GM19351 (cell line): ENCODE data around the gene FPGS.

Source experiments
- ATAC-seq: cut with Tn5 transposase; IDR thresholded peaks from one replicate; pipeline ENCODE4 v1.9.1; 2021; ENCODE audit warnings: mild to moderate bottlenecking, moderate library complexity; ENCODE audit not compliant: unreplicated experiment

The FPGS gene

DNA sequence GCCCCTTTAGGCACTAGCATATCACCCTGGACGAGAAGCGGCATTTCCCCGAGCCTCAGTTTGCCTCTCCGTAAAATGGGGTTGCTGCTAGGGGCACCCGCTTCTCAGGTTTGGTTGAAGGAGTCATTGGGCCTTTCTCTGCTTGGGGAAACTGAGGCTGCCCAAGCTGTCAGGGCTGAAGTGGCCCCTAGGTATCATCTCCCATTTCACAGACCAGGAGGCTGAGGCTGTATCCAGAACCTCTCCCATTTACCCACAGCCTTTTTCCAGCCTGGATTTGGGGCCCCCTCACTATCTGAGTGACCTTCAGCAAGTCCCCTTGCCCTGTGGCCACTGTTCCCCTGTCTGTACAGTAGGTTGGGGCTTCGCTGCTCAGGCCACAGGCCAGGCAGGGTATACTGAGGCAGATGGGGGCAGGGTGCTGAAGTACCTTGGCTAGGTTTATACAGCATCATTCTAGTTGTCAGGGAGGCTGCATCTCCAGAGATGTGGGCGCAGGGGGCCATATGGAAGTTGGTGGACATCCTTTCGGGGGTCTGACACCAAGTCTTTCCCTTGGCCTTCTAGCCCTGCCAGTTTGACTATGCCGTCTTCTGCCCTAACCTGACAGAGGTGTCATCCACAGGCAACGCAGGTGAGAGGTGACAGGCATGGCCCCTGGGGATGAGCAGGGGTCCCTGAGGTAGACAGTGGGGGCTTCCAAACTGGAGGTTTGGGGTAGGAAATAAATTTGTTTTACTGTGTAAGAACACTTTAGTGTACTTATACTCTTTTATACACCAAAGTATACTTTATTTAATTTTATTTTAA lies 7.9 kb downstream of the FPGS start:
- no peak for ATAC-seq

DNA sequence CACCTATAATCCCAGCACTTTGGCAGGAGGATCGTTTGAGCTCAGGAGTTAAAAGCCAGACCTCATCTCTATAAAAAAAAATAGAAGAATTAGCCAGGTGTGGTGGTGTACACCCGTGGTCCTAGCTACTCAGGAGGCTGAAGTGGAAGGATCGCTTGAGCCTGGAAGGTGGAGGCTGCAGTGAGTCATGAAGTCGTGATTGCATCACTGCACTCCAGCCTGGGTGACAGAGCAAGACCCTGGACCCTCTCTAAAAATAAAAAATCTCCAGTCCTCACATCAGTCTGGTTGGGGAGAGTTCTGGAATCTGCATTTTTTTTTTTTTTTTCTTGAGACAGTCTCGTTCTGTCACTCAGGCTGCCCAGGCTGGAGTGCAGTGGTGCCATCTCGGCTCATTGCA lies 9.3 kb downstream of the FPGS start:
- no peak for ATAC-seq

DNA sequence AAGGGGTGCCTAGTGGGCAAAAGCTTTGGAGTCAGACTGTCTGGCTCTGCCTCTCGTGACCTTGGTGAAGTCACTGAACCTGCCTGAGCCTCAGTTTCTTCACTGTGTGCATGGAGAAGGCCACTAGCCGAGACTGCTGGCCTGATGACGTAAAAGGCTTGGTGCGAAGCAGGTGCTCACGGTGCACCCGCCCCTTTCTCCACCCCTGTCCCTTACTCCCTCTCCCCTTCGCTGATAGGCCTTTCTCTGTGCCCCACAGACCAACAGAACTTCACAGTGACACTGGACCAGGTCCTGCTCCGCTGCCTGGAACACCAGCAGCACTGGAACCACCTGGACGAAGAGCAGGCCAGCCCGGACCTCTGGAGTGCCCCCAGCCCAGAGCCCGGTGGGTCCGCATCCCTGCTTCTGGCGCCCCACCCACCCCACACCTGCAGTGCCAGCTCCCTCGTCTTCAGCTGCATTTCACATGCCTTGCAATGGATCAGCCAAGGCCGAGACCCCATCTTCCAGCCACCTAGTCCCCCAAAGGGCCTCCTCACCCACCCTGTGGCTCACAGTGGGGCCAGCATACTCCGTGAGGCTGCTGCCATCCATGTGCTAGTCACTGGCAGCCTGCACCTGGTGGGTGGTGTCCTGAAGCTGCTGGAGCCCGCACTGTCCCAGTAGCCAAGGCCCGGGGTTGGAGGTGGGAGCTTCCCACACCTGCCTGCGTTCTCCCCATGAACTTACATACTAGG lies 10.4 kb downstream of the FPGS start:
- ATAC-seq: no peak

DNA sequence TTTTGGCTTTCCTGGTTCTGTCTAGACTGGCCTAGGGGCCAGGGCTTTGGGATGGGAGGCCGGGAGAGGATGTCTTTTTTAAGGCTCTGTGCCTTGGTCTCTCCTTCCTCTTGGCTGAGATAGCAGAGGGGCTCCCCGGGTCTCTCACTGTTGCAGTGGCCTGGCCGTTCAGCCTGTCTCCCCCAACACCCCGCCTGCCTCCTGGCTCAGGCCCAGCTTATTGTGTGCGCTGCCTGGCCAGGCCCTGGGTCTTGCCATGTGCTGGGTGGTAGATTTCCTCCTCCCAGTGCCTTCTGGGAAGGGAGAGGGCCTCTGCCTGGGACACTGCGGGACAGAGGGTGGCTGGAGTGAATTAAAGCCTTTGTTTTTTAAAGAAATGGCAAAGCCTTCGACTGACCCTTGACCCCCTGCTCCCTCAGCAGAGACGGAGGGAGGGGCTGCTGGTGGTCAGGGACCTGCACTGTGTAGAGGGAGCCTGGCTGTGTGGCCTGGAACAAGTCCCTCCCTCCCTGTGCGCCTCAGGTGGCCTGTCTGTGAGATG lies 11.1 kb downstream of the FPGS start:
- no peak for ATAC-seq

DNA sequence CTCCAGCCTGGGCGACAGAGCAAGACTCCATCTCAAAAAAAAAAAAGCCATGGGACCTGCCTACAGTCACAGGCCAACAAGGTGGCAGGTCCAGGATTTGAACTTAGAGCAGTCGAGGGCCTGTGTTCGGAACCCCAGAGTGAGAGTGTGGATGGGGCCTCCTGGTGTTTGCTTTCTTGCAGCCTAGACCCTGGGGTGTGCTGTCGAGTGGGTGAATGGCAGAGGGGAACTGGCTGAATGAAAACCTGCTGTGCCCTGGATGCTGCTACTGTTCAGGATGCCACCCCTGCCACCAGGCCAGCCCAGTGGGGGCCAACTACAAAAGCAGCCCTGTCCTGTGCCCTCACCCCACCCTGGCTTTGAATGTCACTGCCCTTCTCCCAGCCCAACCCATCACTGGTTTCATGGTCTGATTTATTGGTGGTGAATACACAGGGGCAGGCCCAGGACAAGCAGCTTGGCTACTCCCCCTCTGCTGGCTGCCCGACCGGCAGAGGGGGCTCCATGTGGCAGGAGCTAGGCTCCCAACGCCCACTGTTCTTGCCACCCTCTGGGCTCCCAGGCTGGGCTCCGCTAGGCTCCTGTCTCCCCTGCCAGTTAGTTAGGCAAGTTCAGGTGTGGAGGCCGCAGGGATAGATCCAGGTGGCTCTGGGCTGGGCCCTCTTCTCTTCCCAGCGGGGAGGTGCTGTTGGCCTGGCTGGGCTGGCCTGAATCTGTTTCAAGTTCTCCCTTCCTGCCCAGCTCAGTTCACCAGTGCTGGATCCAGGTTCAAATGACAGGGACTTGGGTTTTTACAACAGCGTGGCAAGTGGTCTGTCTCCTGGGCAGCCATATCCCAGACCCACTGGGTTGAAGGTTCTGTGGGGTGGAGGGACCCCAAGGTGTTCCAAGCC lies 12.2 kb downstream of the FPGS start:
- no peak for ATAC-seq

DNA sequence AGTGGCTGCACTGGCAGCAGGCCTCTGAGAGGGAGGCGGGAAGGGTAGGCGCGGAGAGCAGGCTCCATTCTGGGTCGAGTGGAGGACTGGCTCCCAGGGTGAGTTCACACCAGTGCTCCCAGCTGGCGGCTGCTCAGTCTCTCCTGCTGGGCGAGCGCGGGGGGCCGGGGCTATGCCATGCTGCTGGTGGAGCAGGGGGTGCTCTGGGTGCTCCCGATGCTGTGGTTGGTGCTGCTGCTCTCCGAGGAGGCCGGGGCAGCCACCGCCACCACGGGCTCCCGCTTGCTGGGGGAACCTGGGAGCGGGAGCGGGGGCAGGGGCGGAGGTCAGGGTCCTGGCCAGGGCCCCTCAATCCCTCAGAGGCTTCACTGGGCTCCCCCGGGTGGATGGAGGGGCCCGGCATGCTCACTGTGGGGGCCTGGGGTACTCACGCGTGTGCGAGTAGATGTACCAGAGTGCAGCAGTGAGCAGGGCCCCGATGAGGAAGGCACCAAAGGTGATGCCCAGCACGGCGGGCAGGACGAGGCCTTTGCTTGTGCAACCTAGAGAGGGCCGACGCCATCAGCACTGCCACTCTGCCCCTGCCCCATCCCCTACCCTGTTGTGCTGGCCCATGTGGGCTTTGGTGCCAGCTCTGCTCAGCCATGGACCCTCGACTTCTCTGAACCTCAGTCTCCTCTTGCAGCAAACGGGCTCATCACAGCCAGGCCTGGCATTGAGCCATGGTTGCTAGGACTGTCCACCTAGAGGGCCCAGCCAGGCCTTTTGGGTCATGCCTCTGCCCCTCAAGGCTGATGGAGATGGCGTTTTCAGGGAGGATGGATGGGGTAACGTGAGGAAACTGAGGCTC lies 13.1 kb downstream of the FPGS start:
- no peak for ATAC-seq

DNA sequence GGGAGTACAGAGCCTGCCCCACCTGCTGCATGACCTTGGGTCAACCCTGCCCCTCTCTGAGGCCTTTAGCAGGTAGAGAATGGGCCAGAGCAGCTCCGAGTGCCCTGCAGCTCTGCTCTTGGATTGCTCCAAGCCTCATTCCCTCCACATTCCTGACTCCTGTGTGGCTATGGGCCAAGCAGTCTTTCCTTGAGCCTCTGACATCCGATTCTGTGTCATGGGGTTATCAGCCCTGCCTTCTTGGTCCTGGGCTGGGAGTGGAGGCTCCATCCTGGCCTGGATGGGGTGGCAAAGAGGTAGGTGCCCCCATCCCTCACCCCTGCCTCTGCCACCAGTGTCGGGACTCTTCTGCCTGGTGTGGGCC lies 13.7 kb downstream of the FPGS start:
- no peak for ATAC-seq

DNA sequence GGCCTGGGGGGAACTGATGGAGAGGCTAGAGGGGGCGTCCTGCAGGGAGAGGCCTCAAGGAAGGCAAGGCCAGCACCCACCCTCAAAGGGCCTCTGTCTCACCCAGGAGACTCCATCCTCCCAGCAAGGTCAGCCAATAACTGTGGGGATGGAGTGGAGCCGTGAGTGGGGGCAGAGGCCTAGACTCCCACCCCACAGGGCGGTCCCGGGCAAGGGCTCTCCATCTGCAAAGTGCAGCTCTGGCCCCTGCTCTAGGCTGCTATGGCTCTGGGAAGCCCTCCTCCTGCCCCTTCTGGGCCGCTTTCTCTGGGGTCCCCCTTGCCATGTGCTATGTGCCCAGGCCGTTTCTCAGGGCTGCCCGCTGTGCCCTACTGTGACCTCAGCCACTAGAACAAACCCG lies 14.0 kb downstream of the FPGS start:
- ATAC-seq: no peak

DNA sequence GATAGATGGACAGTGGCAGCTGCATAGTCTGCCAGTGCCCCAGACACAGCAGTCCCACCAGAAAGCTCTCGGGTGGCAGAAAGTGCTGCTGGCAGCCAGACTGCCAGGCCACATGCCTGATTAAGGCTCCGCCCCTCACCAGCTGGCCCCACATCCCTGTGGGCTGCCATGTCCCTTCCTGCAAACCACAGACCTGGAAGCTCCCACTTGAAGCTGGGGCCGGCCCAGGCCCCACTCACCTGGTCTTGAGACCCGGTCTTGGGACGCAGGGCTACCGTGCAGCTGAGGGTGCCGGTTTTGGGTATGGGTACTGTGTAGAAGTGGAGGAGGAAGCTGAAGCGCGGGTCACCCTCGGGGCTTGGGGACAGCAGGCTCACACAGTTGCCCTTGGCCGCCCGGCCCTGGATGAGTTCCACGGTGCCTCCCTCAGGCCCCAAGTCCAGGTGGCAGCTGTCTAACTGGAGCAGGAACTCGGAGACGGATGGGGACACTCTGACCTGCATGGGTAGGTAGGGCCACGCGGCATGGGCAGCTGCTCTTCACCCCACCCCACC lies 15.3 kb downstream of the FPGS start:
- ATAC-seq: no peak

DNA sequence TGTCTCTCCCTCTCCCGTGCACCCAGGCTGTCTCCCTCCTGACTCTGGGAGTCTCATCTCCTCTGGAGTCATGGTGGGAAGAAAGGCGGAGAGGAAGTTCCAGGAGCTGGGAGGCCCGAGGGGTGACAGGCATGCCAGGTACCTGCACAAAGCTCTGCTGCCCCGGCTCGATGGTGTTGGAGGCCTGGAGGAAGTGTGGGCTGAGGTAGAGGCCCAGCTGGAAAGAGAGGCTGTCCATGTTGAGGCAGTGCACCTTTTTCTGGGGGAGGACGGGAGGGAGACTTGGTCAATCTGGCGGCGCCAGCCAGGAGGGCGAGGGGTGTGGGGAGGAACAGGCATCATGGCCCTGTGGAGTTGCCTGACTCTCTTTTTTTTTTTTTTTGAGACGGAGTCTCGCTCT lies 15.9 kb downstream of the FPGS start:
- ATAC-seq: no peak

DNA sequence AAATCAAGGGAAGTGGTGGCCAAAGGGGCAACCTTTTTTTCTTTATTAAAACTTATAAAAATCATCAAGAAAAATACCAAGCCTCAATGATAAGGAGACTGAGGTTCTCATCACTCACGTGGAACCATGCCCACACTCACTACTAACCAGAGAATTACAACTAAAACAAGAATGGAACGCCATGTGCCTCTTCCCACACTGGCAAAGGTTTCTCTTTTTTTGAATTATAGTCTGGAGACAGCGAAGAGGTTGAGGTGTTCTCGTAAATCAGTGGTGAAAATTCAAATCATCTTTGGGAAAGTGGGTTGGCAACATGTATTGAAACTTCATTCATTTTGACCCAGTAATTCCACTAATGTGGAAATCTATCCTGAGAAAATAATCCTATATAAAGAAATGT lies 19.4 kb downstream of the FPGS start:
- no peak for ATAC-seq

DNA sequence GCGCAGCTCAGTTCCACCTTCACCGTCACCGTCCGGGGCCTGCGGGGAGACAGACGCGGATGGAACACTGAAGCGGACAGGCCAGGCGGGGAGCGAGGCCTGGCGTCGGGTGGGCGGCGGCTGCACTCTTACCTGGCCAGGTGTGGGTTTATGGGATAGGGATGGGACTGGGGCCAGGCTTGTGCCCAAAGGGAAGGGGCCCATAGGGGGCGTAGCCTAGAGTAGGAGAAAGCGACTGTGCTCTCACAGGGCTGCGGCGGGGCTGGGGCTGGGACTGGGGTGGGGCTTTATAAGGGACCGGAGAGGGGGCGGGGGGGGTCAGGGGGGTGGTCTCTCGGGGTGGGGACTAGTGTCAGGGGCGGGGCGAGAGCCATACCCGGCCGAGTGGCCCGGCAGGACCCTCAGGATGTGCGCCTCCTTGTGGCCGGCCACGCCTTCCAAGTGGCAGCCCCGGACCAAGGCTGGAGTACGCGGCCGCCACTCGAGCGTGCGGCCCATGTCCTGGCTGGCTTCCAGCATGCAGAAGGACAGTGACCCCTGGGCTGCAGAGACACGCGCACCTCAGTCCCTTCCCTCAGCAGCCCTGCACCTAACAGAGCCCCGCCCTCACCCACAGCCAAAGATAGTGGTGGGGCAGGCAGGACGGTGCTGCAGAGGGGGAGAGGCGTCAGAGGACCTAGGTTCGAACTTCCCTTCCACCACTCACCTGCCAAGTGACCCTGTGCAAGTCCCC lies 22.8 kb downstream of the FPGS start:
- ATAC-seq: no peak

DNA sequence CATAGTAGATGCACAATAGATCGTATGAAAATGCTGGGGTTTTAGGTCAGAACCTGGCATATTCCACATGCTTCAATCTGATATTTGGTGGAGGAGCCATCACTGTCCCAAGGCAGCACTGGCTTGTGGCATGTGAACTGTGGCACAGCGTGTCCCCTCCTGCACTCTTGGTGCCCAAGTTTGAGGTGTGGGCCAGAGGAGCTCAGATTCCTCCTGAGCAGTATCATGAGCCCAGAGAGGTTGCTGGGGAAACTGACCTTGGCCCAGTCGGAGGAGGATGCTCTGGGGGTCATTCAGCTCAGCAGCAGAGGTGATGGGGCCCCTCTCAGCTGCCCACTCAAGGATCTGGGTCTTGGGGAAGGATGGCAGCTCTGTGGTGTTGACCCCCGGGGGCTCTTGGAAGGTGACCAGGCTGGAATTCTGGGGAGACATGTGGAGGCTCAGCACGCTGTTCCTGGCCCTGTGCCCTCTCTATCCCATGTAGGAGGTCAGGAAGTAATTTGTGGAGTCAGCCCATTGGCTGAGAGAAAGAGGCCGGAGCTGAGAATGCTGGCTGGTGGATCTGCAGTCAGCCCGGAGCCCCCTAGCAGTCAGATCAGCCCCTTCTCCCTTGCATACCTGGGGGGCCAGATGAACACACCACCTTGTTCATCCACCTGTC lies 23.7 kb downstream of the FPGS start:
- ATAC-seq: no peak

DNA sequence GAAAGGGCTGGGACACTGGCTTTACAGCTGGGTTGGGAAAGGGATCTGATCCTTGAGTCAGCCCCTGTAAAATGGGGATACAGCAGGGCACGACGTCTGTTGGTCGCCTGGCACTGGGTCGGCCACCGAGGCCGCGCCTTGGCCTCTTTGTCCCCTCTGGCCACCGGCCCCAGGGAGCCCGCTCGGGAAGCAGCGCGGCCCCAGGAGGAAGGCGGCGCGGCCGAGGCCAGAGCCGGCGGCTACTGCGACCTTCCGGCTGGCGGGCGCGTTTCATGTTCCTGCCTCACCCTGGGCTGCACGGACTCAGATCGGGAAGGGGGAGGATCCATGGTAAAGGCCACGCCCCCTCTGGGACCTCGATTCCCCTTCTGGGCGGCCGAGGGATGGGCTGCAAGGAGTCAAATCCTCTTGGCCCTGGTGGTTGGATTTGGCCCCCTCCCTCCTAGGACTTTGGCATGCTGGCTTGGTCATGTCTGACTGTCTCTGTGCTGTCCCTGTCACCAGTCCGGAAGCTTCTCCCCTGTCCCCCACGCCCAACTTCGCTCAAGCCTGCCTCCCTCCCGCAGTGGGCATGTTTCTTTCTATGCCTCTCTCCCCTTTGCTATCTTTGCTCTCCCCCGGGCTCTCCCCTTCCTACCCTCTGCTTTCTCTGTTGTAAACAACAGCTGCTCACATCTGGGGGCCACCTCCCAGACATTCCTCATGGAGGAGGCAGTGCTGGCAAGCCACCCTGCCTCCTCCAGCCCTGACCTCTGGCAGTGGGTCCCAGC lies 25.8 kb downstream of the FPGS start:
- ATAC-seq: no peak

DNA sequence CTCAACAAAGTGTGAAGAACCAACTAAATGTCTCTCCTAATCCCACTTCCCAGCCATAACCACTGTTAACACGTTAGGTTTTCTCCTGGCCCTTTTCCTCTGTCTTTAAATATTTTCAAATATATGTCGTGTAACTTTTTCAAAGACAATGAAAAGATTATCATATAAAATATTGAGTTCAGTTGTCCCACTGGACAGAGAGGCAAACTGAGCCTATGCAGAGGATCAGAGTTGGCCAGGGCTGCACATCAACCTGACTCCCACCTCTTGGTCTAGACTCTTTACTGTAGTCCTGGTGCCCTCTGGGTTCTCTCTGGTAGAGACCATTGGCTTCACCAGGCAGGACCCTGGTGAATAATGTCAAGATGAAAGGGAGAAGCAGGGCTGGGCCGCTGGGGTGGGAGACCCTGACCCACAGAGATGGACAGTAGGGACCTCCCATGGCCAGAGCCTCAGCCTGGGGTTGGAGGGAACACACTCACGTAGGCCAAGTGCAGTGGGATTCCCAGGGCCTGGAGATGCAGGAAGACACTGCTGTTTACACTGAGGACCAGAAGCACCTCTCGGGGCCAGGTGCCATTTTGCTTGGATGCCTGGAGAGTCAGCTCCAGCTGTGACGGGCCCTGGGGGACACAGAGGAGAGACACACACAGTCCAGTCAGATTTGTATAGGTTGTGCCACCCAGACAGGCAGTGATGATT lies 26.7 kb downstream of the FPGS start:
- no peak for ATAC-seq

DNA sequence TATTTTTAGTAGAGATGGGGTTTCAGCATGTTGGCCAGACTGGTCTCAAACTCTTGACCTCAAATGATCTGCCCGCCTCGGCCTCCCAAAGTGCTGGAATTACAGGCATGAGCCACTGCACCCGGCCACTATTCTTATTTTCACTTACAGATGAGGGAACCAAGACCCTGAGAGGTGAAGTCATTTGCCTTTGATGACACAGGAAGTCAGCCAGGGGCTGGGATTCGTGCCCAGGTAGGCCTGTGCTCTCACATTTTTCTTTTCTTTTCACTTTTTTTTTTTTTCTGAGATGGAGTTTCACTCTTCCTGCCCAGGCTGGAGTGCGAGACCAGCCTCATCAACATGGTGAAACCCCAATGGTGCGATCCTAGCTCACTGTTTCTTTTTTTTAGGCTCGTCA lies 29.6 kb downstream of the FPGS start:
- ATAC-seq: no peak

DNA sequence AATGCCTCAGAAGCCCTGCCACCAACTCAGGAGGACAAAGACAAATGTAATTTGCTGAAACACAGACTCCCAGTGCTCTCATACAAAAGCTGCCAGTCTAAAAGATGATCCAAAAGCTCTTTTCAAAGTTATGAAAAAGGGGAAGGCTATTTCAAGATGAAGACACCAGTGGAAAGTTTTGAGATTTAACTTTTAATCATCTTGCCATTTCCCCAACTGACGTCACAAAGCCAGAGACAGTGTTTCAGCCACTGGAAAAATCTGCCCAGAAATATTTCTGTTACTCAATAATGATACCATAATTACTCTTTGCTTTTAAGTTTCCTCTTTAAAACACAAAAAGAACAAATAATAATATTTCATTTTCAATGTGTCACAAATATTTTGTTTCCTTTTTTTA lies 30.9 kb downstream of the FPGS start:
- ATAC-seq: no peak
